Thyroid gland (tissue), 4 donors: Measurements from ENCODE around the gene ACSS1. TPM values are rescaled to one million over a fixed set of nuclear protein-coding genes. Genes with fewer than 3 reads are reported as not detected.

ENCODE experiments used
- DNase-seq, 2 donors: peaks; one replicate each; pipeline ENCODE4 v3.0.0-alpha.2; 2019
- H3K27ac ChIP-seq, 3 donors: fragments of 200-600 bp; sonication (generic); 1 replicate in 2 of 3; 2 replicates in 1 of 3; pipeline ENCODE4 v1.5.1; 2016 to 2019; ENCODE audit warnings: mild to moderate bottlenecking in 1 of 3, moderate library complexity in 1 of 3
- H3K27me3 ChIP-seq: fragments of 200-600 bp; sonication (generic); one replicate; pipeline ENCODE4 v1.5.1; 2019
- H3K36me3 ChIP-seq, 2 donors: fragments of 200-600 bp; sonication (generic); one replicate each; pipeline ENCODE4 v1.5.1; 2016 to 2019
- H3K4me1 ChIP-seq, 2 donors: fragments of 200-600 bp; sonication (generic); one replicate each; pipeline ENCODE4 v1.5.1; 2017 to 2019
- H3K4me3 ChIP-seq, 3 donors: fragments of 200-600 bp; sonication (generic); replicated peaks in 1 of 3; 1 replicate in 2 of 3; 2 replicates in 1 of 3; pipeline ENCODE4 v1.5.1; 2016; ENCODE audit warnings: mild to moderate bottlenecking in 1 of 3
- H3K9me3 ChIP-seq: fragments of 200-600 bp; sonication (generic); one replicate; pipeline ENCODE4 v1.5.1; 2017
- CTCF ChIP-seq, 6 experiments: fragments of 200-600 bp in 3 of 6; fragments of 450-650 bp in 3 of 6; sonication (generic) in 3 of 6; IDR thresholded peaks; one replicate each; pipeline ENCODE4 v1.5.1; 2016 to 2019; ENCODE audit warnings: antibody characterized with exemption in 6 of 6, mild to moderate bottlenecking in 2 of 6, inconsistent platforms in 1 of 6, moderate library complexity in 1 of 6
- POLR2A ChIP-seq, 2 donors: fragments of 450-650 bp; IDR thresholded peaks; one replicate each; pipeline ENCODE4 v1.6.1; 2017; ENCODE audit warnings: antibody characterized with exemption in 2 of 2, mild to moderate bottlenecking in 2 of 2, moderate library complexity in 1 of 2
- WGBS, 2 donors: methylation state at CpG; one replicate each; pipeline ENCODE4 v1.1.5; 2017; 5-methylcytosine and 5-hydroxymethylcytosine counted together
- intact Hi-C: fragments of 100-400 bp; cut with DNase I; formaldehyde crosslinking; loops from one replicate; pipeline ENCODE4 v1.15.1; 2023
- total RNA-seq, 4 donors: library from RNA; depleted of rRNA; stranded (reverse); fragments of >200 nt; gene quantifications; one replicate each; pipeline ENCODE4 v1.2.3, GENCODE V29; 2016

ACSS1 gene
- total RNA-seq, 4 donors from 2014 or later: 45.8 to 57.4 (median 52.1) TPM

GRCh38 chr20:25090492-25091429, 32.8 kb upstream of the ACSS1 start:
- no peak for TF ChIP-seq CTCF (IDR thresholded peaks at IDR 0.05)
- TF ChIP-seq POLR2A (IDR thresholded peaks at IDR 0.05): no peak
- no peaks in the 10 kb centered on the region for H3K4me1 ChIP-seq
- peaks cover under 1% of the 10 kb centered on the region for H3K27me3 ChIP-seq
- H3K9me3 ChIP-seq: no peaks in the 10 kb centered on the region
- no peak overlapping the region for H3K27ac ChIP-seq
- H3K36me3 ChIP-seq: no peaks in the 10 kb centered on the region
- peak in 1 of 2 donors; percentile 22 for DNase-seq
- intact Hi-C loops: no loop called here
- 66 to 74% methylated on average over 6 to 14 of the region's 14 CpGs for WGBS, 2 donors
- H3K4me3 ChIP-seq: no peak overlapping the region

- WGBS, 2 donors: 93 to 95% methylated on average over 12 of the region's 12 CpGs
- H3K27me3 ChIP-seq: peaks cover 11% of the 10 kb centered on the region
Measured at GRCh38 chr20:25089662-25090061, 31.7 kb upstream of the ACSS1 start.

DNA sequence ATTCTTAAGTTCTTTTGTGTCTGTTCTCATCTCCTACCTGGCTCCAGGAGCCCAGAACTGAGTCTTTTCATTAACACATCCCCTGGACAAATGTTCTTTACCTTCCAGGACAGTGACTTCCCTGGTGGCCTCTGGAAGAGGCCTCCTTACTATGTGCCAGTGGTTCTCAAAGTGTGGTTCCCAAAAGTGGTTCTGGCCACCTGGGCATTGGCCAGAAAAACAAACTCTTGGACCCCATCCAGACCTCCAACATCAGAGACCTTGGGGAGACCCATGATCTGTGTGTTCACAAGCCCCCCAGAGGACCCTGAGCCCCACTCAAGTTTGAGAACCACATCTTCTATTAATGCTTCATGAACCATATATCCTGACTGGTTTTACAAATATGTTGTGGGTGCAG, 31.2 kb upstream of the ACSS1 start:
- no peak for TF ChIP-seq CTCF (IDR thresholded peaks at IDR 0.05)
- no peak for TF ChIP-seq POLR2A (IDR thresholded peaks at IDR 0.05)
- intact Hi-C loops: no loop called here
- peaks cover 17% of the 10 kb centered on the region for H3K27me3 ChIP-seq

More at GRCh38 chr20:25089662-25090061, 31.7 kb upstream of the ACSS1 start:
- no peaks in the 10 kb centered on the region for H3K9me3 ChIP-seq
- no peak for TF ChIP-seq POLR2A (IDR thresholded peaks at IDR 0.05)
- TF ChIP-seq CTCF (IDR thresholded peaks at IDR 0.05): no peak
- no peaks in the 10 kb centered on the region for H3K36me3 ChIP-seq
- DNase-seq: no peak
- intact Hi-C loops: no loop called here
- no peak overlapping the region for H3K4me3 ChIP-seq
- H3K27ac ChIP-seq: no peak overlapping the region
- peaks cover 2 to 3% of the 10 kb centered on the region in 2 donors for H3K4me1 ChIP-seq

GRCh38 chr20:25088267-25088666, 30.3 kb upstream of the ACSS1 start:
- Histone ChIP-seq H3K27me3 (peaks cover 24% of the 10 kb centered on the region), H3K4me3 (no peak overlapping the region), H3K36me3 (no peaks in the 10 kb centered on the region), H3K9me3 (no peaks in the 10 kb centered on the region), H3K4me1 (peaks cover 12 to 17% of the 10 kb centered on the region in 2 donors), H3K27ac (no peak overlapping the region)
- no peak for DNase-seq
- TF ChIP-seq CTCF (IDR thresholded peaks at IDR 0.05): no peak
- intact Hi-C loops: no loop called here
- WGBS, 2 donors: 75 to 79% methylated on average over 6 of the region's 6 CpGs

More for the DNA sequence above, 31.2 kb upstream of the ACSS1 start:
- H3K36me3 ChIP-seq: no peaks in the 10 kb centered on the region
- H3K4me1 ChIP-seq: peaks cover 8 to 9% of the 10 kb centered on the region in 2 donors
- no peak for DNase-seq
- H3K4me3 ChIP-seq: no peak overlapping the region
- H3K9me3 ChIP-seq: no peaks in the 10 kb centered on the region
- no peak overlapping the region for H3K27ac ChIP-seq
